ENCODE data around the gene TOP1. TPM values are rescaled to one million over a fixed set of nuclear protein-coding genes. Genes with fewer than 3 reads are reported as not detected.

TOP1 gene
- polyA plus RNA-seq, 2 donors: 25.7 to 27.0 TPM

DNA sequence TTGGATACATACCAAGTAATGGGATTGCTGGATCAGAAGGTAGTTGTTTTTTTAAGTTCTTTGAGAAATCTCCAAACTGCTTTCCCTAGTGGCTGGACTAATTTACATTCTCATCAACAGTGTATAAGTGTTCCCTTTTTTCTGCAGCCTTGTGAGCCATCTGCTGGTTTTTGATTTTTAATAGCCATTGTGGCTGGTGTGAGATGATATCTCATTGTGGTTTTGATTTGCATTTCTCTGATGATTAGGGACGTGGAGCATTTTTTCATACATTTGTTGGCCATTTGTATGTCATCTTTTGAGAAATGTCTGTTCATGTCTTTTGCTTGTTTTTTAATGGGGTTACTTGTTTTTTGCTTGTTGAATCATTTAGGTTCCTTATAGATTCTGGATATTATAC lies 34.8 kb downstream of the TOP1 start:
- H3K4me3 ChIP-seq (ENCODE audit: low read depth in 1 of 2, low read length in 2 of 2): no peak overlapping the region
- no peaks in the 10 kb centered on the region for H3K4me1 ChIP-seq (ENCODE audit: control insufficient read depth in 2 of 2, insufficient read depth in 2 of 2, low read length in 1 of 2)
- no peaks in the 10 kb centered on the region for H3K27me3 ChIP-seq (ENCODE audit: control insufficient read depth in 1 of 2, insufficient read depth in 2 of 2, low read length in 2 of 2)
- H3K36me3 ChIP-seq (ENCODE audit: control insufficient read depth in 2 of 2, insufficient read depth in 2 of 2, low read length in 1 of 2): no peaks in the 10 kb centered on the region
- H3K27ac ChIP-seq (ENCODE audit: low read depth in 2 of 2, low read length in 1 of 2): no peak overlapping the region
- no peaks in the 10 kb centered on the region for H3K9me3 ChIP-seq (ENCODE audit: control insufficient read depth in 2 of 2, insufficient read depth in 1 of 2, low read depth in 1 of 2, low read length in 1 of 2)
- 66 to 84% methylated on average over 1 of the region's 1 CpG for WGBS, 2 donors

DNA sequence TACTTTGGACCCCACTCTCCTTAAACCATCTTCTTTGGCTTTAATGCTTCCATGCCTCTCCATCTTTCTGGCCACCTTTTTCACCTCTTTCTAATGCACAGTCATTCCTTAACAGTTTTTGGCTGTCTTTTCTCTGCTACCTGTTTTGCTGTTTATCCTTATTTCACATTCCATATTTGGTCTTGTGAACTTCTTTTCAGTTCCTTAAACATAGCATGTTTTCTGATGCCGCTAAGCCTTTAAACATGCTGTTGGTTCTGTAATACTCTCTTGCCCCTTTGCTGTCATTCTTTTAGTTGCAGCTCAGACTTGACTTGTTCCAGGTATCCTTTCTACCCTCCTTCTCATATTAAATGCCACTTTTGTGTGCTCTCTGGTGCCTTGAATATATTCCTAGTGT lies 35.8 kb downstream of the TOP1 start:
- no peaks in the 10 kb centered on the region for H3K36me3 ChIP-seq (ENCODE audit: control insufficient read depth in 2 of 2, insufficient read depth in 2 of 2, low read length in 1 of 2)
- H3K4me3 ChIP-seq (ENCODE audit: low read depth in 1 of 2, low read length in 2 of 2): no peak overlapping the region
- H3K9me3 ChIP-seq (ENCODE audit: control insufficient read depth in 2 of 2, insufficient read depth in 1 of 2, low read depth in 1 of 2, low read length in 1 of 2): no peaks in the 10 kb centered on the region
- WGBS, 2 donors: 94 to 95% methylated on average over 1 of the region's 1 CpG
- H3K27ac ChIP-seq (ENCODE audit: low read depth in 2 of 2, low read length in 1 of 2): no peak overlapping the region
- no peaks in the 10 kb centered on the region for H3K4me1 ChIP-seq (ENCODE audit: control insufficient read depth in 2 of 2, insufficient read depth in 2 of 2, low read length in 1 of 2)
- no peaks in the 10 kb centered on the region for H3K27me3 ChIP-seq (ENCODE audit: control insufficient read depth in 1 of 2, insufficient read depth in 2 of 2, low read length in 2 of 2)

DNA sequence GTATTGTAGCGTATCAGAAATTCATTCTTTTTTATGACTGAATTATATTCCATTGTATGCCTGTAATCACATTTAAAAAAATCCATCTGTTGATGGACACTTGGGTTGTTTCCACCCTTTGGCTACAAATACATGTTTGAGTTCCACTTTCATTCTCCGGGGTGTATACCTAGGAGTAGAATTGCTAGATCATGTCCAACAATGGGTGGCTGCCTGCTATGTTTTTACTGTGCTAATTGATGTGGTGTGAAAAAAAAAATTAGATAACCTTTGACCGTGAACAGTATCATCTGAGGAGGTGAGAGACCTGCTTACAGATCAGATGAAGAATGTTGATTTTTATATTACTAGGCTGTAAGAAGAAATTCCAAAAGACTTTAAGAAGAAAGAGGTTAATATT lies 37.1 kb downstream of the TOP1 start:
- no peaks in the 10 kb centered on the region for H3K36me3 ChIP-seq (ENCODE audit: control insufficient read depth in 2 of 2, insufficient read depth in 2 of 2, low read length in 1 of 2)
- H3K4me1 ChIP-seq (ENCODE audit: control insufficient read depth in 2 of 2, insufficient read depth in 2 of 2, low read length in 1 of 2): no peaks in the 10 kb centered on the region
- H3K27ac ChIP-seq (ENCODE audit: low read depth in 2 of 2, low read length in 1 of 2): no peak overlapping the region
- H3K27me3 ChIP-seq (ENCODE audit: control insufficient read depth in 1 of 2, insufficient read depth in 2 of 2, low read length in 2 of 2): no peaks in the 10 kb centered on the region
- H3K9me3 ChIP-seq (ENCODE audit: control insufficient read depth in 2 of 2, insufficient read depth in 1 of 2, low read depth in 1 of 2, low read length in 1 of 2): no peaks in the 10 kb centered on the region
- H3K4me3 ChIP-seq (ENCODE audit: low read depth in 1 of 2, low read length in 2 of 2): no peak overlapping the region
- WGBS, 2 donors: 75% methylated on average over 3 of the region's 3 CpGs

DNA sequence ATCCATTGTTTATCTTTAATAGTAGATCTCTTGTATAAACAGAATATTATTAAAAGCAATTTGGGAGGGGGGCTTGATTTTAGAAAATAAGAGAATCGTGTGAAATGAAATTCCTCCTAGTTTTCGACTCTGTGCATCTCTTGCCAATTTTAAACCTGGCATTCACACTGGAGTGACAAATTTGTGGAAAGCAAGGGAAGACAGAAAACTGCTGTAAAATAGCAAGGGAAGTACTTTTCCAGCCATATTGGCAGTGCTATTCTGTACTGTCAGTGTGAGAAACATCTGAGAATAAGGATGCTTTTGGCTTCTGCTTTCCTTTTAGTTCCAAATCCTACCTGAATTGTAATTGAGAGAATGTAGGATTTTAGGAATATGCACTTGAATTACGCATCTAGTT lies 40.2 kb downstream of the TOP1 start:
- H3K4me1 ChIP-seq (ENCODE audit: control insufficient read depth in 2 of 2, insufficient read depth in 2 of 2, low read length in 1 of 2): peaks cover 0 to 2% of the 10 kb centered on the region in 2 donors
- no peak overlapping the region for H3K27ac ChIP-seq (ENCODE audit: low read depth in 2 of 2, low read length in 1 of 2)
- H3K27me3 ChIP-seq (ENCODE audit: control insufficient read depth in 1 of 2, insufficient read depth in 2 of 2, low read length in 2 of 2): no peaks in the 10 kb centered on the region
- no peak overlapping the region for H3K4me3 ChIP-seq (ENCODE audit: low read depth in 1 of 2, low read length in 2 of 2)
- 84 to 87% methylated on average over 3 of the region's 3 CpGs for WGBS, 2 donors
- no peaks in the 10 kb centered on the region for H3K36me3 ChIP-seq (ENCODE audit: control insufficient read depth in 2 of 2, insufficient read depth in 2 of 2, low read length in 1 of 2)
- H3K9me3 ChIP-seq (ENCODE audit: control insufficient read depth in 2 of 2, insufficient read depth in 1 of 2, low read depth in 1 of 2, low read length in 1 of 2): no peaks in the 10 kb centered on the region

DNA sequence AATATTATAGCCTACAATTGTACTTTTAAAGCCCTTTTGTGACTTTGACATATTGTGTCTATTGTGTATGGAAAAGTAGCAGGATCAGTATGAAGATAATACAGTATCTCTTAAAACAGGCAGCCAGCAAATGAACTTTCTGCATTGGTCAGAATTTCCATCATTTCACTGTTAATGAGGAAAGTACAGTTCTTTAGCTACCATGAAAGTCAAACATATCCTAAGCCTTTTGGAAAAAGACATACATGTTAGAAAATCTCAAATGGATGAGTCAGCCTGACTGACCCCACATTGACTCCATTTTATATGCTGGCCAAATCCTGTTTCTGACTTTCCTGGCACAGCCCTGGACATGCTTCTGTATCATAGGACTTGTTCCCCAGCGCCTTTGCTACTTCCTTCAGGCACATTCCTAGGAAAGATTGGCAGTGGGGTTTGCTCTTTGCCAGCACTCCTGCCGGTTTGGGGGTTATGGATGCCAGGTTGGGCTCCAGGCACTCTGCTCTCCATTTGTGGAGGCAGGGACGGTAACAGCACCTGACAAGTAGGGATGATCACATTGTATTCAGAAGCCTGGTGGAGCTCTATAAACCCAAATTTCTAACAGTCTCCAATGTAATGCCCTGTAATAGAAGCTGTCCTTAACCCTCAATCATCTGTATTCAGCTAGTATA lies 43.7 kb downstream of the TOP1 start:
- Histone ChIP-seq H3K4me1 (ENCODE audit: control insufficient read depth in 2 of 2, insufficient read depth in 2 of 2, low read length in 1 of 2) (peaks cover 0 to 2% of the 10 kb centered on the region in 2 donors), H3K9me3 (ENCODE audit: control insufficient read depth in 2 of 2, insufficient read depth in 1 of 2, low read depth in 1 of 2, low read length in 1 of 2) (no peaks in the 10 kb centered on the region), H3K36me3 (ENCODE audit: control insufficient read depth in 2 of 2, insufficient read depth in 2 of 2, low read length in 1 of 2) (no peaks in the 10 kb centered on the region), H3K27me3 (ENCODE audit: control insufficient read depth in 1 of 2, insufficient read depth in 2 of 2, low read length in 2 of 2) (no peaks in the 10 kb centered on the region), H3K4me3 (ENCODE audit: low read depth in 1 of 2, low read length in 2 of 2) (no peak overlapping the region), H3K27ac (ENCODE audit: low read depth in 2 of 2, low read length in 1 of 2) (peak overlapping the region in 1 of 2 donors; percentile 57)
- WGBS, 2 donors: 27 to 41% methylated on average over 3 of the region's 3 CpGs

DNA sequence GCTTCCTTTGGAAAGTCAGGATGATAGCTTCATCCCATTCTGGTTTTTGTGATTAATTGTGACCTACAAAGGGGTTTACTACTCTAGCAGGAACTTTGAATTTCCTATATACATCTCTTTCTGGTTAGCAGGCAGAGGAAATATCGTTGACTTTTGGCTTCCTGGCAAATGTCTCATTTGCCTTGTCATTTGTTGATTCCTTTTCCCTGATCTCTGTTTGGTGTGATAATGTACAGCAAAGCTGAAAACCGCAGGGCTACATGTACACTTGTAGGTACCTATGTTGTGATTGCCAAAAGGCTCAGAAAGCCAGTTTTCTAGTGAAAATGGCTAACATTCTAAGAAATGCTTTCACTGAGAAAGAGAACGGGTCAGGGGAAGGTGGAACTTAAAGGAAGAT lies 44.3 kb downstream of the TOP1 start:
- Histone ChIP-seq H3K4me1 (ENCODE audit: control insufficient read depth in 2 of 2, insufficient read depth in 2 of 2, low read length in 1 of 2) (peaks cover 0 to 2% of the 10 kb centered on the region in 2 donors), H3K9me3 (ENCODE audit: control insufficient read depth in 2 of 2, insufficient read depth in 1 of 2, low read depth in 1 of 2, low read length in 1 of 2) (no peaks in the 10 kb centered on the region), H3K27me3 (ENCODE audit: control insufficient read depth in 1 of 2, insufficient read depth in 2 of 2, low read length in 2 of 2) (no peaks in the 10 kb centered on the region), H3K4me3 (ENCODE audit: low read depth in 1 of 2, low read length in 2 of 2) (no peak overlapping the region), H3K27ac (ENCODE audit: low read depth in 2 of 2, low read length in 1 of 2) (peak overlapping the region in 1 of 2 donors; percentile 4), H3K36me3 (ENCODE audit: control insufficient read depth in 2 of 2, insufficient read depth in 2 of 2, low read length in 1 of 2) (peaks cover 0 to 2% of the 10 kb centered on the region in 2 donors)
- WGBS, 2 donors: 42 to 44% methylated on average over 3 of the region's 3 CpGs

DNA sequence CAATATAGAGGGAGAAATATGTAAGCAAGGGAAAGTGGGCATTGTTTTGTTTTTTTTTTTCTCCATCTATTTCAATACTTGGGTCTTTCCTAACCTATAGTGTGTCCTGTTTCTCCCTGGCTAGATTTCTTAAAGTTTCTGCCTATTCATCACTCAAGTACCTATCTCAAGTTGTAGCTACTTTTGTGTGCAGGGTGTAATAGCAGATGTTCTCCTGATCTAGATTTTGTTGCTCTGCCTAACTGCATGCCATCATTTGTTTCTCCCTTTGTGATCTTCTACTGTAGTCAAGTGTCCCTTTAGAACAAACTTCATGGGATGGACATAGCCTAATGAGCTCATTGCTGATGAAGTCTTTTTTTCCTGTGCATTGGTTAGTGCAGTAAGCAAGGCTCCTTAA lies 45.8 kb downstream of the TOP1 start:
- H3K4me1 ChIP-seq (ENCODE audit: control insufficient read depth in 2 of 2, insufficient read depth in 2 of 2, low read length in 1 of 2): peaks cover 0 to 2% of the 10 kb centered on the region in 2 donors
- H3K27me3 ChIP-seq (ENCODE audit: control insufficient read depth in 1 of 2, insufficient read depth in 2 of 2, low read length in 2 of 2): no peaks in the 10 kb centered on the region

DNA sequence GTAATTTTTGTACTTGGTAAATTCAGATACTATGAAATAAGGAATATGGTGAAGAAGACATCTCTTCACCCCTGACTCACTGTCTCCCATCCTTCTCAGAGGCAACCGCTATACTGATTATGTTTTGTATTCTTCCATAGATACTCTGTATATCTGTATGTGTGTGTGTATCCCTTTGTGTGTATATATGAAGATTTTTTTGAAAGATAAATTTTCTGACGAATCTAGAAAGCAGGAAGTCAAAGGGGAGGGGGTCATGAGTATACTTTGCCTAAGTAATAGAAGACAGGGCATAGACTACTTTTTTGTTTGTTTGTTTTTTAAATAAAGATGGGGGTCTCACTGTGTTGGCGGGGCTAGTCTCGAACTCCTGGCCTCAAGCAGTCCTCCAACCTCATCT lies 48.2 kb downstream of the TOP1 start:
- Histone ChIP-seq H3K27me3 (ENCODE audit: control insufficient read depth in 1 of 2, insufficient read depth in 2 of 2, low read length in 2 of 2) (no peaks in the 10 kb centered on the region), H3K4me3 (ENCODE audit: low read depth in 1 of 2, low read length in 2 of 2) (no peak overlapping the region), H3K9me3 (ENCODE audit: control insufficient read depth in 2 of 2, insufficient read depth in 1 of 2, low read depth in 1 of 2, low read length in 1 of 2) (no peaks in the 10 kb centered on the region), H3K4me1 (ENCODE audit: control insufficient read depth in 2 of 2, insufficient read depth in 2 of 2, low read length in 1 of 2) (peaks cover 0 to 2% of the 10 kb centered on the region in 2 donors), H3K27ac (ENCODE audit: low read depth in 2 of 2, low read length in 1 of 2) (no peak overlapping the region), H3K36me3 (ENCODE audit: control insufficient read depth in 2 of 2, insufficient read depth in 2 of 2, low read length in 1 of 2) (peaks cover 4 to 6% of the 10 kb centered on the region in 2 donors)
- WGBS, 2 donors: 80 to 89% methylated on average over 4 of the region's 4 CpGs

More for the DNA sequence above, 45.8 kb downstream of the TOP1 start:
- peaks cover 0 to 2% of the 10 kb centered on the region in 2 donors for H3K36me3 ChIP-seq (ENCODE audit: control insufficient read depth in 2 of 2, insufficient read depth in 2 of 2, low read length in 1 of 2)
- no peak overlapping the region for H3K27ac ChIP-seq (ENCODE audit: low read depth in 2 of 2, low read length in 1 of 2)
- no peaks in the 10 kb centered on the region for H3K9me3 ChIP-seq (ENCODE audit: control insufficient read depth in 2 of 2, insufficient read depth in 1 of 2, low read depth in 1 of 2, low read length in 1 of 2)
- no peak overlapping the region for H3K4me3 ChIP-seq (ENCODE audit: low read depth in 1 of 2, low read length in 2 of 2)

DNA sequence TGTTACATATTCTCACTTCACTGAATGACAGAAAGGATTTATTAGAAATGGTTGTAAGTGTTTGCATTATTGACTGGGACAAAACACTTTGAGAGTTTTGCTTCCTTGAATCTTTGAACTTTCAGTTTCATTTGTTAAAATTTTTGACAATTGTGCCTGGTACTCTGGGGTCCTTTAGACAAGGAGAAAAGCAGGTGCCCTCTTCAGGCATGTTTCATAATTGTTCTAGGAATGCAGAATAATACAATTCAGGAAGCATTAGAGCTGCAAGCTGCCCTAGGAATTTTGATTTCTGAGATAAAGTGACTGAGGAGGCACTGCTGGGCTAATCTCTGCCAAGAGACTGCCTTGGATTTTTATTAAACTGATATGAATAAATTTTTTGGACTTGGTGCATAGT lies 49.7 kb downstream of the TOP1 start:
- Histone ChIP-seq H3K27ac (ENCODE audit: low read depth in 2 of 2, low read length in 1 of 2) (no peak overlapping the region), H3K4me1 (ENCODE audit: control insufficient read depth in 2 of 2, insufficient read depth in 2 of 2, low read length in 1 of 2) (no peaks in the 10 kb centered on the region), H3K36me3 (ENCODE audit: control insufficient read depth in 2 of 2, insufficient read depth in 2 of 2, low read length in 1 of 2) (peaks cover 4 to 6% of the 10 kb centered on the region in 2 donors), H3K9me3 (ENCODE audit: control insufficient read depth in 2 of 2, insufficient read depth in 1 of 2, low read depth in 1 of 2, low read length in 1 of 2) (no peaks in the 10 kb centered on the region), H3K27me3 (ENCODE audit: control insufficient read depth in 1 of 2, insufficient read depth in 2 of 2, low read length in 2 of 2) (no peaks in the 10 kb centered on the region), H3K4me3 (ENCODE audit: low read depth in 1 of 2, low read length in 2 of 2) (no peak overlapping the region)

DNA sequence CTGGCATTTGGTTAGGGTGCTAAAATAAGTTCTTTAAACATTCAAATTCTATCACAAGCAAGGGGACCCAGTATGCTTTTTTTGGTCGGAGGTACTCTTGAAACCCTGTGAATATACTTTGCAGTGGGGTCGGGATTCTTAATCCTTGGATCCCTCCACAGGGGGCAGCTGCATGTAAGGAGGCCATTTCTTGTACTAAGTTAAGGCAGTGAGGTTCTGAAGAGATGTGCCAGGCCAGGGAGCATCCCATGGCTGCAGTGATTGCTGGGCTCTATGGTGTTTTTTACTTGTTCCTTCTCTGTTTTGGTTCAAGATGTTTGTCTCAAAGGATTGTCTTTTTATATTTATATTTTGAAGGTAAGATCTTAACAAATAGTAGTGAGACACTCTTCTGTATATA lies 50.4 kb downstream of the TOP1 start:
- Histone ChIP-seq H3K36me3 (ENCODE audit: control insufficient read depth in 2 of 2, insufficient read depth in 2 of 2, low read length in 1 of 2) (peaks cover 4 to 6% of the 10 kb centered on the region in 2 donors), H3K4me3 (ENCODE audit: low read depth in 1 of 2, low read length in 2 of 2) (no peak overlapping the region), H3K9me3 (ENCODE audit: control insufficient read depth in 2 of 2, insufficient read depth in 1 of 2, low read depth in 1 of 2, low read length in 1 of 2) (no peaks in the 10 kb centered on the region), H3K4me1 (ENCODE audit: control insufficient read depth in 2 of 2, insufficient read depth in 2 of 2, low read length in 1 of 2) (no peaks in the 10 kb centered on the region), H3K27me3 (ENCODE audit: control insufficient read depth in 1 of 2, insufficient read depth in 2 of 2, low read length in 2 of 2) (no peaks in the 10 kb centered on the region), H3K27ac (ENCODE audit: low read depth in 2 of 2, low read length in 1 of 2) (no peak overlapping the region)
- WGBS, 2 donors: 88 to 89% methylated on average over 2 of the region's 2 CpGs

All from esophagus (tissue), 2 donors.